ENCODE results near the gene VSIG10. TPM values are rescaled to one million over a fixed set of nuclear protein-coding genes. Genes with fewer than 3 reads are reported as not detected.

Gene VSIG10
- total and polyA plus RNA-seq, 2 of the 13 experiments (the other 11 are each of a cell fraction or from before 2014, with no cell fraction given), result 25.6 to 42.5 TPM

DNA sequence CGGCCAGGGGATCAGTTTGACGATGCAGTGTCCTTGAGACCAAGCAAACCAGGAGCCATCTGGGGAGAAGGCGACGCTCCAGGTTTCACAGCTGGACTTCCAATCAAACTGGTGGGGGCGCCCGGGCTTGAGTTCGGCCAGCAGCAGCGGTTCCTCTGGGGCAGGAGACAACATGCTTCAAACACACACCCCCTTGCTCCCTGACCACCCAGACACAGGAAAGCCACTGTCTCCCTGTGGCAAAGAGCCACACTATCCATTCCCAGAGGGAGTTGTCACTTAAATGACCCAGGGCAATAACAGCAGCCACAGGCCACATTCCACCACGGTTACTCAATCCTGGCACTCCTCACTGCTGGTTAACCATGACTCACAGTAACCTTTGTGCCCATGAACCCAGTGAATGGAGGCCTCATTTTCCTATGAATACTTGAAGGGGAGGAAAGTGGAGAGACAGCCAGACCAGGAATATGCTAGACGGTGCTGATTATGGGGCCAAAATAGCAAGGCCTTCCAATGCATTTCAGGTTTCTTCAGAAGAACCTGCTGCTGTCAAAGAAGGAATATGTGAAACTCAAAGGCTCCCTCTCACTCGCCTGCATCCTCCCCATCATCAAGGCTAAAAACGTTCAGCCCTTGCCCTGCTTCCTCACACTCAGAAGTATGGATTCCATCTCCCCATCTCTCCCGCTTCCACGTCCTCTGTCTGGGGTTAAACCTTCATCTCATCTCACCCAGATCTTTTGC lies 51.3 kb downstream of the VSIG10 start (continued):
- TF ChIP-seq, protein P1, sequence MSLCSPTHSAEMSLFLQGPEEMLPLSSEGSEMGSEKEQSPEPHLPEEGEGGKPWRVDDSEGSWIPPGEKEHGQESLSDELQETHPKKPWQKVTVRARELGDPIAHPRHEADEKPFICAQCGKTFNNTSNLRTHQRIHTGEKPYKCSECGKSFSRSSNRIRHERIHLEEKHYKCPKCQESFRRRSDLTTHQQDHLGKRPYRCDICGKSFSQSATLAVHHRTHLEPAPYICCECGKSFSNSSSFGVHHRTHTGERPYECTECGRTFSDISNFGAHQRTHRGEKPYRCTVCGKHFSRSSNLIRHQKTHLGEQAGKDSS (CRISPR knock-in tag; IDR thresholded peaks at IDR 0.05; ENCODE audit: borderline replicate concordance, low read depth), result peak; percentile 95
- TF ChIP-seq CENPT (CRISPR knock-in tag; IDR thresholded peaks at IDR 0.05; ENCODE audit: low read depth) (no peak), CCDC6 (CRISPR knock-in tag; IDR thresholded peaks at IDR 0.05) (peak; percentile 78; the same call in 1 of the 2 replicates), ZNF260 (CRISPR knock-in tag; IDR thresholded peaks at IDR 0.05; ENCODE audit: borderline replicate concordance, low read depth) (no peak), GATAD2A (CRISPR knock-in tag; IDR thresholded peaks at IDR 0.05) (peak; percentile 98), ZBTB38 (CRISPR knock-in tag; IDR thresholded peaks at IDR 0.05) (peak; percentile 84), ESRRA (CRISPR knock-in tag; IDR thresholded peaks at IDR 0.05; ENCODE audit: low read depth) (peak; percentile 51; the same call in 1 of the 2 replicates), ZNF775 (CRISPR knock-in tag; IDR thresholded peaks at IDR 0.05; ENCODE audit: borderline replicate concordance) (no peak), ZNF136 (CRISPR knock-in tag; IDR thresholded peaks at IDR 0.05; ENCODE audit: low read depth) (0 out of 2 replicates have a peak, but pooled peaks have one; percentile 74), ZNF577 (CRISPR knock-in tag; IDR thresholded peaks at IDR 0.05; ENCODE audit: borderline replicate concordance, low read depth) (no peak), ZNF326 (CRISPR knock-in tag; IDR thresholded peaks at IDR 0.05; ENCODE audit: borderline replicate concordance) (no peak), ZNF883 (CRISPR knock-in tag; IDR thresholded peaks at IDR 0.05; ENCODE audit: not compliant biosample characterization) (peak; percentile 49), ZNF12 (CRISPR knock-in tag; IDR thresholded peaks at IDR 0.05) (peak; percentile 86; the same call in 1 of the 2 replicates), SIN3A (IDR thresholded peaks at IDR 0.05; ENCODE audit: borderline replicate concordance, low read depth, low read length) (peak; percentile 85; the same call in 1 of the 2 replicates), KDM5A (IDR thresholded peaks at IDR 0.05; ENCODE audit: borderline replicate concordance, low read length) (no peak), YY1 (IDR thresholded peaks at IDR 0.05; ENCODE audit: insufficient read depth, insufficient replicate concordance, low read depth, low read length) (peak; percentile 51)
- TF ChIP-seq, protein P2, sequence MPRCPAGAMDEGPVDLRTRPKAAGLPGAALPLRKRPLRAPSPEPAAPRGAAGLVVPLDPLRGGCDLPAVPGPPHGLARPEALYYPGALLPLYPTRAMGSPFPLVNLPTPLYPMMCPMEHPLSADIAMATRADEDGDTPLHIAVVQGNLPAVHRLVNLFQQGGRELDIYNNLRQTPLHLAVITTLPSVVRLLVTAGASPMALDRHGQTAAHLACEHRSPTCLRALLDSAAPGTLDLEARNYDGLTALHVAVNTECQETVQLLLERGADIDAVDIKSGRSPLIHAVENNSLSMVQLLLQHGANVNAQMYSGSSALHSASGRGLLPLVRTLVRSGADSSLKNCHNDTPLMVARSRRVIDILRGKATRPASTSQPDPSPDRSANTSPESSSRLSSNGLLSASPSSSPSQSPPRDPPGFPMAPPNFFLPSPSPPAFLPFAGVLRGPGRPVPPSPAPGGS (CRISPR knock-in tag; IDR thresholded peaks at IDR 0.05), result peak; percentile 38; the same call in 1 of the 2 replicates
- TF ChIP-seq, protein P3, sequence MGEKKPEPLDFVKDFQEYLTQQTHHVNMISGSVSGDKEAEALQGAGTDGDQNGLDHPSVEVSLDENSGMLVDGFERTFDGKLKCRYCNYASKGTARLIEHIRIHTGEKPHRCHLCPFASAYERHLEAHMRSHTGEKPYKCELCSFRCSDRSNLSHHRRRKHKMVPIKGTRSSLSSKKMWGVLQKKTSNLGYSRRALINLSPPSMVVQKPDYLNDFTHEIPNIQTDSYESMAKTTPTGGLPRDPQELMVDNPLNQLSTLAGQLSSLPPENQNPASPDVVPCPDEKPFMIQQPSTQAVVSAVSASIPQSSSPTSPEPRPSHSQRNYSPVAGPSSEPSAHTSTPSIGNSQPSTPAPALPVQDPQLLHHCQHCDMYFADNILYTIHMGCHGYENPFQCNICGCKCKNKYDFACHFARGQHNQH (CRISPR knock-in tag; IDR thresholded peaks at IDR 0.05), result peak; percentile 98
- TF ChIP-seq, protein P4, sequence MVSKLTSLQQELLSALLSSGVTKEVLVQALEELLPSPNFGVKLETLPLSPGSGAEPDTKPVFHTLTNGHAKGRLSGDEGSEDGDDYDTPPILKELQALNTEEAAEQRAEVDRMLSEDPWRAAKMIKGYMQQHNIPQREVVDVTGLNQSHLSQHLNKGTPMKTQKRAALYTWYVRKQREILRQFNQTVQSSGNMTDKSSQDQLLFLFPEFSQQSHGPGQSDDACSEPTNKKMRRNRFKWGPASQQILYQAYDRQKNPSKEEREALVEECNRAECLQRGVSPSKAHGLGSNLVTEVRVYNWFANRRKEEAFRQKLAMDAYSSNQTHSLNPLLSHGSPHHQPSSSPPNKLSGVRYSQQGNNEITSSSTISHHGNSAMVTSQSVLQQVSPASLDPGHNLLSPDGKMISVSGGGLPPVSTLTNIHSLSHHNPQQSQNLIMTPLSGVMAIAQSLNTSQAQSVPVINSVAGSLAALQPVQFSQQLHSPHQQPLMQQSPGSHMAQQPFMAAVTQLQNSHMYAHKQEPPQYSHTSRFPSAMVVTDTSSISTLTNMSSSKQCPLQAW (CRISPR knock-in tag; IDR thresholded peaks at IDR 0.05), result peak; percentile 93
- TF ChIP-seq, protein P5, sequence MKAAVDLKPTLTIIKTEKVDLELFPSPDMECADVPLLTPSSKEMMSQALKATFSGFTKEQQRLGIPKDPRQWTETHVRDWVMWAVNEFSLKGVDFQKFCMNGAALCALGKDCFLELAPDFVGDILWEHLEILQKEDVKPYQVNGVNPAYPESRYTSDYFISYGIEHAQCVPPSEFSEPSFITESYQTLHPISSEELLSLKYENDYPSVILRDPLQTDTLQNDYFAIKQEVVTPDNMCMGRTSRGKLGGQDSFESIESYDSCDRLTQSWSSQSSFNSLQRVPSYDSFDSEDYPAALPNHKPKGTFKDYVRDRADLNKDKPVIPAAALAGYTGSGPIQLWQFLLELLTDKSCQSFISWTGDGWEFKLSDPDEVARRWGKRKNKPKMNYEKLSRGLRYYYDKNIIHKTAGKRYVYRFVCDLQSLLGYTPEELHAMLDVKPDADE (CRISPR knock-in tag; IDR thresholded peaks at IDR 0.05), result no peak
- TF ChIP-seq, protein P6, sequence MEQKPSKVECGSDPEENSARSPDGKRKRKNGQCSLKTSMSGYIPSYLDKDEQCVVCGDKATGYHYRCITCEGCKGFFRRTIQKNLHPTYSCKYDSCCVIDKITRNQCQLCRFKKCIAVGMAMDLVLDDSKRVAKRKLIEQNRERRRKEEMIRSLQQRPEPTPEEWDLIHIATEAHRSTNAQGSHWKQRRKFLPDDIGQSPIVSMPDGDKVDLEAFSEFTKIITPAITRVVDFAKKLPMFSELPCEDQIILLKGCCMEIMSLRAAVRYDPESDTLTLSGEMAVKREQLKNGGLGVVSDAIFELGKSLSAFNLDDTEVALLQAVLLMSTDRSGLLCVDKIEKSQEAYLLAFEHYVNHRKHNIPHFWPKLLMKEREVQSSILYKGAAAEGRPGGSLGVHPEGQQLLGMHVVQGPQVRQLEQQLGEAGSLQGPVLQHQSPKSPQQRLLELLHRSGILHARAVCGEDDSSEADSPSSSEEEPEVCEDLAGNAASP (CRISPR knock-in tag; IDR thresholded peaks at IDR 0.05; ENCODE audit: borderline replicate concordance), result peak; percentile 94
